Left ventricle myocardium inferior (tissue), 1 donor: ENCODE results near the gene CD79B. TPM values are rescaled to one million over a fixed set of nuclear protein-coding genes. Genes with fewer than 3 reads are reported as not detected.

Experiments
- DNase-seq: peaks from one replicate; pipeline ENCODE4 v3.0.0-alpha.2; 2020
- H3K27ac ChIP-seq: fragments of 200-600 bp; replicated peaks from 2 replicates; pipeline ENCODE4 v1.8.0; 2021
- H3K27me3 ChIP-seq: fragments of 200-600 bp; 2 replicates; pipeline ENCODE4 v1.8.0; 2021; ENCODE audit warnings: low read depth
- H3K36me3 ChIP-seq: fragments of 200-600 bp; 2 replicates; pipeline ENCODE4 v1.8.0; 2021
- H3K4me1 ChIP-seq: fragments of 200-600 bp; 2 replicates; pipeline ENCODE4 v1.8.0; 2021
- H3K4me3 ChIP-seq: fragments of 200-600 bp; 2 replicates; pipeline ENCODE4 v1.8.0; 2021; ENCODE audit warnings: mild to moderate bottlenecking, moderate library complexity
- H3K9me3 ChIP-seq: fragments of 200-600 bp; replicated peaks from 2 replicates; pipeline ENCODE4 v1.8.0; 2021
- intact Hi-C: fragments of 100-400 bp; cut with micrococcal nuclease; formaldehyde crosslinking; loops from one replicate; pipeline ENCODE4 v1.11.0; 2022
- total RNA-seq: library from RNA; stranded (reverse); fragmentation: NEBNext Ultra II Directional; extraction: Animal tissue kit (Norgen Biotek cat#: 25700); gene quantifications from one replicate; pipeline ENCODE4 v1.2.1, GENCODE V29; 2021
- TF ChIP-seq, protein P1 (sequence below): fragments of 200-600 bp; IDR thresholded peaks from 2 replicates; pipeline ENCODE4 v1.8.0; 2021; ENCODE audit warnings: antibody characterized with exemption, mild to moderate bottlenecking, borderline replicate concordance
- donor health status: DM: no; HTN: yes; CAD: no; lungs with severe emphysema.

Gene CD79B
- total RNA-seq, 1 donor from 2014 or later, result 4.6 TPM

GRCh38 chr17:63974594-63975192, 42.6 kb upstream of the CD79B start:
- no peak for DNase-seq
- Histone ChIP-seq H3K36me3 (no peaks in the 10 kb centered on the region), H3K4me1 (peaks cover 49% of the 10 kb centered on the region), H3K4me3 (no peak overlapping the region), H3K27me3 (no peaks in the 10 kb centered on the region), H3K27ac (no peak overlapping the region), H3K9me3 (no peaks in the 10 kb centered on the region)
- TF ChIP-seq, protein P1, sequence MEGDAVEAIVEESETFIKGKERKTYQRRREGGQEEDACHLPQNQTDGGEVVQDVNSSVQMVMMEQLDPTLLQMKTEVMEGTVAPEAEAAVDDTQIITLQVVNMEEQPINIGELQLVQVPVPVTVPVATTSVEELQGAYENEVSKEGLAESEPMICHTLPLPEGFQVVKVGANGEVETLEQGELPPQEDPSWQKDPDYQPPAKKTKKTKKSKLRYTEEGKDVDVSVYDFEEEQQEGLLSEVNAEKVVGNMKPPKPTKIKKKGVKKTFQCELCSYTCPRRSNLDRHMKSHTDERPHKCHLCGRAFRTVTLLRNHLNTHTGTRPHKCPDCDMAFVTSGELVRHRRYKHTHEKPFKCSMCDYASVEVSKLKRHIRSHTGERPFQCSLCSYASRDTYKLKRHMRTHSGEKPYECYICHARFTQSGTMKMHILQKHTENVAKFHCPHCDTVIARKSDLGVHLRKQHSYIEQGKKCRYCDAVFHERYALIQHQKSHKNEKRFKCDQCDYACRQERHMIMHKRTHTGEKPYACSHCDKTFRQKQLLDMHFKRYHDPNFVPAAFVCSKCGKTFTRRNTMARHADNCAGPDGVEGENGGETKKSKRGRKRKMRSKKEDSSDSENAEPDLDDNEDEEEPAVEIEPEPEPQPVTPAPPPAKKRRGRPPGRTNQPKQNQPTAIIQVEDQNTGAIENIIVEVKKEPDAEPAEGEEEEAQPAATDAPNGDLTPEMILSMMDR, result no peak
- intact Hi-C loops, result no loop called here

DNA sequence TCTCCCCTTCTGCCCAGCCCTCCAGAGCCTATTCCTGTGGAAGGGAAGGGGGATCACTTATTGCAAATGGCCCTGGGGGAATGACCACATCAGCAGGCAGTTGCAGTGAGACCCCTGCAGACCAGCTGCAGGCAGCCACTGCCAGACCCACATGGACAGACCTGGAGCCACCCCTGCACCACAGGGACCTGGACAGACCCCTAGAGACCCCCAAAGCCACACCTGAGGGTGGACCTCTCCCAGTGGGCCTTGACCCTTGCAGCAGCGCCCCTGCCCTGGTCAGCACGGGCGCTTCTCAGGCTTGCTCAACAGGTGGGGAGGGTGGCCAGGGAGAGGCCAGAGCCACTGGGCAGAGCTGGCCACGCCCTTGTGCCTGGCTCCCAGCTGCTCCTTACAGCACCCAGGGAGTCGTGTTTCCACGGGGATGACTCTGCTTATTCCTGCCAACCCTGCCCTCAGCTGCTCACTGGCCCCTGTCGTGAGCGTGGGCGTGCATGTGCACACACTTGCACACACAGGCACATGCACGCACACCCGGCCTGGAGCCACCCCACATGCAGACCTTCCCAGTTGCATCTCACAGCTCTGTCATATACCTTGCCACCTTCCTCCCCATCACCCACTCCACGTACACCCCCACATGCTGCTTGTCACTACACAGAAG, 41.9 kb upstream of the CD79B start:
- no peaks in the 10 kb centered on the region for H3K27me3 ChIP-seq
- H3K9me3 ChIP-seq, result no peaks in the 10 kb centered on the region
- H3K4me1 ChIP-seq, result peaks cover 47% of the 10 kb centered on the region
- intact Hi-C loops, result no loop called here
- H3K27ac ChIP-seq, result no peak overlapping the region
- H3K4me3 ChIP-seq, result no peak overlapping the region
- no peak for DNase-seq
- TF ChIP-seq, protein P1, result no peak
- no peaks in the 10 kb centered on the region for H3K36me3 ChIP-seq

DNA sequence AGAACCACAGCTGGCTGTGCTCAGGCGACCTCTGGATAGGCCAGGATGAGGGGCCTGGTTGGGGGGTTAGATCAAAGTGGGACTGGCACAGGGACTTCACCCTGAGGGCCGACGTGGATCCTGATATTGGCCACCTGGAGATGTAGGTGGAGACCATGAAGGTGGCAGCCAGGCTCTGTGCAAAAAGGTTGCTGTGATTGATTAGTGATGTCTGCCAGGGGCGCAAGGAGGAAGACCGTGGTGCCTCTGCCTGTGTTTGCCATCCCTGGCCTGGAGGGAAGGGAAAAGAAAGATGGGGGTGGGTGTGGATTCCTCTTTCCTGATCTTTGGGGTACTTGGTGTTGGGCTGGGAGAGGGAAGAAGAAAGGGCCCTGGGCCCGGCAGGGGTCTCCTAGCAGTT, 41.1 kb upstream of the CD79B start:
- peaks cover 41% of the 10 kb centered on the region for H3K4me1 ChIP-seq
- H3K27me3 ChIP-seq, result no peaks in the 10 kb centered on the region
- H3K9me3 ChIP-seq, result no peaks in the 10 kb centered on the region
- DNase-seq, result no peak
- intact Hi-C loops, result no loop called here
- H3K27ac ChIP-seq, result no peak overlapping the region
- H3K36me3 ChIP-seq, result no peaks in the 10 kb centered on the region
- TF ChIP-seq, protein P1, result no peak
- no peak overlapping the region for H3K4me3 ChIP-seq

GRCh38 chr17:63972796-63973195, 40.7 kb upstream of the CD79B start, which contains the start of gene SCN4A:
SCN4A (minus strand) TSS chr17:63972918; CDS start chr17:63972841, 77 bp downstream.
- intact Hi-C loops, result no loop called here
- H3K36me3 ChIP-seq, result no peaks in the 10 kb centered on the region
- TF ChIP-seq, protein P1, result no peak
- peaks cover 36% of the 10 kb centered on the region for H3K4me1 ChIP-seq
- H3K27me3 ChIP-seq, result no peaks in the 10 kb centered on the region
- DNase-seq, result no peak
- no peak within 1 kb of the TSS for H3K4me3 ChIP-seq
- H3K27ac ChIP-seq, result no peak within 1 kb of the TSS
- H3K9me3 ChIP-seq, result no peaks in the 10 kb centered on the region

- TF ChIP-seq, protein P1, result no peak
- intact Hi-C loops, result no loop called here
- Histone ChIP-seq H3K36me3 (no peaks in the 10 kb centered on the region), H3K27ac (peak overlapping the region; percentile 8), H3K4me3 (no peak overlapping the region), H3K4me1 (peaks cover 15% of the 10 kb centered on the region), H3K9me3 (no peaks in the 10 kb centered on the region), H3K27me3 (no peaks in the 10 kb centered on the region)
- no peak for DNase-seq
Measured at GRCh38 chr17:63969278-63969677, 37.1 kb upstream of the CD79B start.
